ENCODE data around the gene KRT79.
A peak's percentile ranks its signal among the peaks of the same experiment; 100 is the strongest.

KRT79 gene

DNA sequence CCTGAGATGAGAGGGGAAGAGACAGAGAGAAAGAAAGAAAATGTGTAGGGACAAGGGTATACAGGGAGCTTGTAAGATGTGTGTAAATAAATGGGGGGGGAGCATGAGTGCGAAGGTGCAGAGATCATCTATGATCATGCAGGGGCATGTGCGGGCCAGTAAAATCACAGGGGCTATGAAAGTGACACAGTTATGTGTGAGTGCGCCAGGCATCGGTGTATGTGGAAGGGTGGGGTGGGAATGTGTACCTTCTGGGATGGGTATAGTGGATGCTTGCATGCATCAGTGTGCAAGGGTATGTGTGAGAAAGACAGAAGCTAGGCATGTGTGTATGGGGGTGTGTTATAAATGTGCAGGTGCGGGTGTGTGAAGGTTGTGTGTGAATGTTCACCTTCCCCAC is 33.0 kb upstream of the KRT79 start:
- TF ChIP-seq, protein P1, sequence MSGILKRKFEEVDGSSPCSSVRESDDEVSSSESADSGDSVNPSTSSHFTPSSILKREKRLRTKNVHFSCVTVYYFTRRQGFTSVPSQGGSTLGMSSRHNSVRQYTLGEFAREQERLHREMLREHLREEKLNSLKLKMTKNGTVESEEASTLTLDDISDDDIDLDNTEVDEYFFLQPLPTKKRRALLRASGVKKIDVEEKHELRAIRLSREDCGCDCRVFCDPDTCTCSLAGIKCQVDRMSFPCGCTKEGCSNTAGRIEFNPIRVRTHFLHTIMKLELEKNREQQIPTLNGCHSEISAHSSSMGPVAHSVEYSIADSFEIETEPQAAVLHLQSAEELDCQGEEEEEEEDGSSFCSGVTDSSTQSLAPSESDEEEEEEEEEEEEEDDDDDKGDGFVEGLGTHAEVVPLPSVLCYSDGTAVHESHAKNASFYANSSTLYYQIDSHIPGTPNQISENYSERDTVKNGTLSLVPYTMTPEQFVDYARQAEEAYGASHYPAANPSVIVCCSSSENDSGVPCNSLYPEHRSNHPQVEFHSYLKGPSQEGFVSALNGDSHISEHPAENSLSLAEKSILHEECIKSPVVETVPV (CRISPR knock-in tag; IDR thresholded peaks at IDR 0.05): no peak
- TF ChIP-seq, protein P2, sequence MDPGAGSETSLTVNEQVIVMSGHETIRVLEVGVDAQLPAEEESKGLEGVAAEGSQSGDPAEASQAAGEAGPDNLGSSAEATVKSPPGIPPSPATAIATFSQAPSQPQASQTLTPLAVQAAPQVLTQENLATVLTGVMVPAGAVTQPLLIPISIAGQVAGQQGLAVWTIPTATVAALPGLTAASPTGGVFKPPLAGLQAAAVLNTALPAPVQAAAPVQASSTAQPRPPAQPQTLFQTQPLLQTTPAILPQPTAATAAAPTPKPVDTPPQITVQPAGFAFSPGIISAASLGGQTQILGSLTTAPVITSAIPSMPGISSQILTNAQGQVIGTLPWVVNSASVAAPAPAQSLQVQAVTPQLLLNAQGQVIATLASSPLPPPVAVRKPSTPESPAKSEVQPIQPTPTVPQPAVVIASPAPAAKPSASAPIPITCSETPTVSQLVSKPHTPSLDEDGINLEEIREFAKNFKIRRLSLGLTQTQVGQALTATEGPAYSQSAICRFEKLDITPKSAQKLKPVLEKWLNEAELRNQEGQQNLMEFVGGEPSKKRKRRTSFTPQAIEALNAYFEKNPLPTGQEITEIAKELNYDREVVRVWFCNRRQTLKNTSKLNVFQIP (CRISPR knock-in tag; IDR thresholded peaks at IDR 0.05; ENCODE audit: borderline replicate concordance, low read depth): no peak
- no peak for TF ChIP-seq PPARA (CRISPR knock-in tag; IDR thresholded peaks at IDR 0.05; ENCODE audit: borderline replicate concordance)
- no peak for TF ChIP-seq RARB (CRISPR knock-in tag; IDR thresholded peaks at IDR 0.05)
- TF ChIP-seq ZNF565 (CRISPR knock-in tag; conservative IDR thresholded peaks at IDR 0.05; ENCODE audit: low read depth): no peak
- TF ChIP-seq ZC3H10 (CRISPR knock-in tag; IDR thresholded peaks at IDR 0.05): no peak
- TF ChIP-seq, protein P3, sequence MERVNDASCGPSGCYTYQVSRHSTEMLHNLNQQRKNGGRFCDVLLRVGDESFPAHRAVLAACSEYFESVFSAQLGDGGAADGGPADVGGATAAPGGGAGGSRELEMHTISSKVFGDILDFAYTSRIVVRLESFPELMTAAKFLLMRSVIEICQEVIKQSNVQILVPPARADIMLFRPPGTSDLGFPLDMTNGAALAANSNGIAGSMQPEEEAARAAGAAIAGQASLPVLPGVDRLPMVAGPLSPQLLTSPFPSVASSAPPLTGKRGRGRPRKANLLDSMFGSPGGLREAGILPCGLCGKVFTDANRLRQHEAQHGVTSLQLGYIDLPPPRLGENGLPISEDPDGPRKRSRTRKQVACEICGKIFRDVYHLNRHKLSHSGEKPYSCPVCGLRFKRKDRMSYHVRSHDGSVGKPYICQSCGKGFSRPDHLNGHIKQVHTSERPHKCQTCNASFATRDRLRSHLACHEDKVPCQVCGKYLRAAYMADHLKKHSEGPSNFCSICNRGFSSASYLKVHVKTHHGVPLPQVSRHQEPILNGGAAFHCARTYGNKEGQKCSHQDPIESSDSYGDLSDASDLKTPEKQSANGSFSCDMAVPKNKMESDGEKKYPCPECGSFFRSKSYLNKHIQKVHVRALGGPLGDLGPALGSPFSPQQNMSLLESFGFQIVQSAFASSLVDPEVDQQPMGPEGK (CRISPR knock-in tag; IDR thresholded peaks at IDR 0.05; ENCODE audit: borderline replicate concordance): no peak
- no peak for TF ChIP-seq ZFP3 (CRISPR knock-in tag; IDR thresholded peaks at IDR 0.05)
- TF ChIP-seq SNAI2 (CRISPR knock-in tag; IDR thresholded peaks at IDR 0.05): no peak
- no peak for TF ChIP-seq ZNF8 (CRISPR knock-in tag; IDR thresholded peaks at IDR 0.05)
- no peak for TF ChIP-seq ISL1 (CRISPR knock-in tag; IDR thresholded peaks at IDR 0.05)
- TF ChIP-seq, protein P4, sequence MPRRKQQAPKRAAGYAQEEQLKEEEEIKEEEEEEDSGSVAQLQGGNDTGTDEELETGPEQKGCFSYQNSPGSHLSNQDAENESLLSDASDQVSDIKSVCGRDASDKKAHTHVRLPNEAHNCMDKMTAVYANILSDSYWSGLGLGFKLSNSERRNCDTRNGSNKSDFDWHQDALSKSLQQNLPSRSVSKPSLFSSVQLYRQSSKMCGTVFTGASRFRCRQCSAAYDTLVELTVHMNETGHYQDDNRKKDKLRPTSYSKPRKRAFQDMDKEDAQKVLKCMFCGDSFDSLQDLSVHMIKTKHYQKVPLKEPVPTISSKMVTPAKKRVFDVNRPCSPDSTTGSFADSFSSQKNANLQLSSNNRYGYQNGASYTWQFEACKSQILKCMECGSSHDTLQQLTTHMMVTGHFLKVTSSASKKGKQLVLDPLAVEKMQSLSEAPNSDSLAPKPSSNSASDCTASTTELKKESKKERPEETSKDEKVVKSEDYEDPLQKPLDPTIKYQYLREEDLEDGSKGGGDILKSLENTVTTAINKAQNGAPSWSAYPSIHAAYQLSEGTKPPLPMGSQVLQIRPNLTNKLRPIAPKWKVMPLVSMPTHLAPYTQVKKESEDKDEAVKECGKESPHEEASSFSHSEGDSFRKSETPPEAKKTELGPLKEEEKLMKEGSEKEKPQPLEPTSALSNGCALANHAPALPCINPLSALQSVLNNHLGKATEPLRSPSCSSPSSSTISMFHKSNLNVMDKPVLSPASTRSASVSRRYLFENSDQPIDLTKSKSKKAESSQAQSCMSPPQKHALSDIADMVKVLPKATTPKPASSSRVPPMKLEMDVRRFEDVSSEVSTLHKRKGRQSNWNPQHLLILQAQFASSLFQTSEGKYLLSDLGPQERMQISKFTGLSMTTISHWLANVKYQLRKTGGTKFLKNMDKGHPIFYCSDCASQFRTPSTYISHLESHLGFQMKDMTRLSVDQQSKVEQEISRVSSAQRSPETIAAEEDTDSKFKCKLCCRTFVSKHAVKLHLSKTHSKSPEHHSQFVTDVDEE (CRISPR knock-in tag; IDR thresholded peaks at IDR 0.05): no peak
- TF ChIP-seq, protein P5, sequence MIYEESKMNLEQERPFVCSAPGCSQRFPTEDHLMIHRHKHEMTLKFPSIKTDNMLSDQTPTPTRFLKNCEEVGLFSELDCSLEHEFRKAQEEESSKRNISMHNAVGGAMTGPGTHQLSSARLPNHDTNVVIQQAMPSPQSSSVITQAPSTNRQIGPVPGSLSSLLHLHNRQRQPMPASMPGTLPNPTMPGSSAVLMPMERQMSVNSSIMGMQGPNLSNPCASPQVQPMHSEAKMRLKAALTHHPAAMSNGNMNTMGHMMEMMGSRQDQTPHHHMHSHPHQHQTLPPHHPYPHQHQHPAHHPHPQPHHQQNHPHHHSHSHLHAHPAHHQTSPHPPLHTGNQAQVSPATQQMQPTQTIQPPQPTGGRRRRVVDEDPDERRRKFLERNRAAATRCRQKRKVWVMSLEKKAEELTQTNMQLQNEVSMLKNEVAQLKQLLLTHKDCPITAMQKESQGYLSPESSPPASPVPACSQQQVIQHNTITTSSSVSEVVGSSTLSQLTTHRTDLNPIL (CRISPR knock-in tag; IDR thresholded peaks at IDR 0.05; ENCODE audit: low read depth): no peak
- no peak for TF ChIP-seq CSDC2 (CRISPR knock-in tag; IDR thresholded peaks at IDR 0.05)
- TF ChIP-seq ARNTL (CRISPR knock-in tag; IDR thresholded peaks at IDR 0.05; ENCODE audit: borderline replicate concordance, low read depth): no peak
- no peak for ATAC-seq

DNA sequence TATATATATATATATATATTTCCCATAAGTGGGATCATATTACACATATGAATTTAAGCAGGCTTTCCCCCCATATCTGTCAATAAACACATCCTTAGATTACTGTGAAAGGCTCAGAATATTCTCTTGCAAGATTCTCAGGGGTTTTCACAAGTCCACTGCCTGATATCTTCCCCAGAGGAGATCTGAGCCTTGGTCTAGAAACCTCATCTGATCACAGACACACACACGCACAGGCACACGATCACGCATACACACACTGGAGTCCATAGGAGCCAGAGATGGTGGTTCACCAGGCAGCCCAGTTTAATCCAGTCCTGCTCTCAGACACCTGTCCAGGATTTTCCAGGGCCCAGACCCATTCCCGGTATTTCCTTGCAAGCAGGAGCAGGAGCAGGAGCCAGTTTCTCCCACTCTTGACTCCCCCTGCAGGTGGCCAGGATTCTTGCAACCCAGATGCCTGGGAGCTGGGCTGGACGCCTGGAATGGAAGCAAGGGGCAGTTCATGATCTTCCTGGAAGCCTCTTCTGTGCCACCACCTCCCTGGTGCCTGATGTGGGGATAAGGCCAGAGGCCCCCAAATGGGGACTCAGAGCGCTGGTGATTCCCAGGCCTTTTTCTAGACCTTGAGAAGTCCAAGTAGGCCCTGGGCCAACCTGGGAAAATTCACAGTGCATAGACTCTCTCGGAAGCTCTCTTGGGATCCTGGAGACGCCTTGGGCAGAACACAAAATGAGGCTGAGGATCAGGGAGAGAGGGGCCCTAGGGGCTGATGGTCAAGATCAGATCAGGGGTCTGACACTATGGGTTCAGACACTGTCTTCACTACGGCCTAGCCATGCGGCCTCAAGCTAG is 31.2 kb upstream of the KRT79 start:
- ATAC-seq: peak; percentile 93

DNA sequence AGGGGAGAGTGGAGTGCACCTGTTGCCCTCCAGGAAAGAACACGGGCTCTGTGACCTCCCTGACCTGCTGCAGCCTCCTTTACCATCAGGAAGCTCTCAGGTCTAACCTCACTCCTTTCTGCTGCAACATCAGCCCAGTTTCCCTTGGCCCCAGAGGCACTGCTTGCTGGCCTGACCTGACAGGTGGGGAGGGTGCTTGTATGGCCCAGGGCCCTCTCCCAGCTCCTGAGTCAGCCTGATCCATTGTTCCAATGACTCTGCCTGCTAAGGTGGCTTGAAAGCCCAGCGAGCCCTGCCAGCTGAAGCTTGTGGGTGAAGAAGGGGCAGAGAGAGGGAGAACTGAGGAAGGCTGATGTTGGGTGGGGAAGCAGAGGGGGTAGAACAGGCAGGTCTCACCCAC is 27.9 kb upstream of the KRT79 start:
- no peak for ATAC-seq
- TF ChIP-seq, protein P5 (CRISPR knock-in tag; IDR thresholded peaks at IDR 0.05; ENCODE audit: low read depth): no peak
- TF ChIP-seq, protein P4 (CRISPR knock-in tag; IDR thresholded peaks at IDR 0.05): no peak
- TF ChIP-seq BACH2 (CRISPR knock-in tag; IDR thresholded peaks at IDR 0.05; ENCODE audit: borderline replicate concordance) (no peak), ZFP3 (CRISPR knock-in tag; IDR thresholded peaks at IDR 0.05) (no peak), RARB (CRISPR knock-in tag; IDR thresholded peaks at IDR 0.05) (no peak), PPARA (CRISPR knock-in tag; IDR thresholded peaks at IDR 0.05; ENCODE audit: borderline replicate concordance) (no peak), ZNF70 (CRISPR knock-in tag; IDR thresholded peaks at IDR 0.05) (no peak), CSDC2 (CRISPR knock-in tag; IDR thresholded peaks at IDR 0.05) (no peak)

More for the DNA sequence above, 31.2 kb upstream of the KRT79 start:
- no peak for TF ChIP-seq ISL1 (CRISPR knock-in tag; IDR thresholded peaks at IDR 0.05)
- TF ChIP-seq CSDC2 (CRISPR knock-in tag; IDR thresholded peaks at IDR 0.05): no peak
- no peak for TF ChIP-seq GLIS3 (CRISPR knock-in tag; IDR thresholded peaks at IDR 0.05)

Data from SK-N-SH treated with all-trans-retinoic acid at 6 μM for 48 hours (cell line).